Body of pancreas (tissue), 4 donors: ENCODE results near the gene TTK. TPM values are rescaled to one million over a fixed set of nuclear protein-coding genes. Genes with fewer than 3 reads are reported as not detected.

ENCODE experiments used
- ATAC-seq: fragments of 150-250 bp; one replicate; pipeline ENCODE4 v1.9.1; 2016
- DNase-seq, 4 donors: peaks; one replicate each; pipeline ENCODE4 v3.0.0-alpha.2; 2019
- H3K27ac ChIP-seq, 4 donors: fragments of 200-600 bp; sonication (generic); 1 replicate in 3 of 4; 2 replicates in 1 of 4; pipeline versions ENCODE4 v1.5.1 to v1.6.1; 2016 to 2019; ENCODE audit warnings: mild to moderate bottlenecking in 1 of 4, mixed read lengths in 1 of 4, moderate library complexity in 1 of 4
- H3K27me3 ChIP-seq, 2 donors: fragments of 200-600 bp; sonication (generic); one replicate each; pipeline ENCODE4 v1.6.0; 2016; ENCODE audit warnings: mild to moderate bottlenecking in 1 of 2
- H3K36me3 ChIP-seq, 2 donors: fragments of 200-600 bp; sonication (generic); replicated peaks in 1 of 2; 2 replicates each; pipeline ENCODE4 v1.5.1; 2016; ENCODE audit warnings: low read depth in 2 of 2; ENCODE audit not compliant: insufficient read depth in 1 of 2
- H3K4me1 ChIP-seq: fragments of 200-600 bp; sonication (generic); one replicate; pipeline ENCODE4 v1.6.0; 2016
- H3K4me3 ChIP-seq, 2 donors: fragments of 200-600 bp; sonication (generic); 1 replicate in 1 of 2; 2 replicates in 1 of 2; pipeline ENCODE4 v1.5.1; 2016 to 2019
- H3K9me3 ChIP-seq, 3 donors: fragments of 200-600 bp; sonication (generic); 1 replicate in 2 of 3; 2 replicates in 1 of 3; pipeline ENCODE4 v1.5.1; 2016
- POLR2A ChIP-seq, 3 donors: fragments of 450-650 bp; IDR thresholded peaks; one replicate each; pipeline ENCODE4 v1.6.1; 2016; ENCODE audit warnings: antibody characterized with exemption in 3 of 3, mild to moderate bottlenecking in 2 of 3
- WGBS, 2 donors: methylation state at CpG; one replicate each; pipeline ENCODE4 v1.1.5; 2017; 5-methylcytosine and 5-hydroxymethylcytosine counted together
- intact Hi-C: fragments of 100-400 bp; cut with DNase I; formaldehyde crosslinking; loops from one replicate; pipeline ENCODE4 v1.15.1; 2023
- total RNA-seq, 2 donors: library from RNA; depleted of rRNA; stranded (reverse); fragments of >200 nt; gene quantifications; one replicate each; pipeline ENCODE4 v1.1.0, GENCODE V29; 2016
- TF ChIP-seq, protein P1 (sequence below), 7 experiments: fragments of 450-650 bp in 4 of 7; fragments of 200-600 bp in 3 of 7; sonication (generic) in 3 of 7; IDR thresholded peaks; one replicate each; pipeline ENCODE4 v1.5.1; 2016 to 2019; ENCODE audit warnings: antibody characterized with exemption in 7 of 7

TTK gene
- total RNA-seq, 2 donors from 2014 or later, result 0.33 TPM; not detected in 1

DNA sequence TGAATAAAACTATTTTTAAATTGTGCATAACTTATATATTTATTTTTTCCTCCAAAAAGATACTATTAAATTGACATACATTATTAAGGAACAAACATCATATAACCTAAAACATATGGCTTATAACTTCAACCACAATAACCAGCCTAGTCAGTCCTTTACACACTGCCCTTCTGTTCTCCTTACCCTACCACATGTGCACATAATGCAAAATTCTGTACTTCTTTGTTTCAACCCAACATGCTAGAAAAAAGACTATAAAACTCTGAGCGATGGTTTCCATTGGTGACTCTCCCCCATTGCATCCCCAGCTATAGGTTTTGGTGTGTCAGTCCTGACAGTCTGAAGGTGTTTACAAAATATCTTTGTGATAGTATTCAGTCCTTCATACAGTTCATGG lies 14.8 kb upstream of the TTK start:
- H3K4me3 ChIP-seq, result no peak overlapping the region
- no peak overlapping the region for H3K27ac ChIP-seq
- intact Hi-C loops, result no loop called here
- no peaks in the 10 kb centered on the region for H3K9me3 ChIP-seq
- H3K36me3 ChIP-seq, result no peaks in the 10 kb centered on the region
- no peak for ATAC-seq
- TF ChIP-seq, protein P1, sequence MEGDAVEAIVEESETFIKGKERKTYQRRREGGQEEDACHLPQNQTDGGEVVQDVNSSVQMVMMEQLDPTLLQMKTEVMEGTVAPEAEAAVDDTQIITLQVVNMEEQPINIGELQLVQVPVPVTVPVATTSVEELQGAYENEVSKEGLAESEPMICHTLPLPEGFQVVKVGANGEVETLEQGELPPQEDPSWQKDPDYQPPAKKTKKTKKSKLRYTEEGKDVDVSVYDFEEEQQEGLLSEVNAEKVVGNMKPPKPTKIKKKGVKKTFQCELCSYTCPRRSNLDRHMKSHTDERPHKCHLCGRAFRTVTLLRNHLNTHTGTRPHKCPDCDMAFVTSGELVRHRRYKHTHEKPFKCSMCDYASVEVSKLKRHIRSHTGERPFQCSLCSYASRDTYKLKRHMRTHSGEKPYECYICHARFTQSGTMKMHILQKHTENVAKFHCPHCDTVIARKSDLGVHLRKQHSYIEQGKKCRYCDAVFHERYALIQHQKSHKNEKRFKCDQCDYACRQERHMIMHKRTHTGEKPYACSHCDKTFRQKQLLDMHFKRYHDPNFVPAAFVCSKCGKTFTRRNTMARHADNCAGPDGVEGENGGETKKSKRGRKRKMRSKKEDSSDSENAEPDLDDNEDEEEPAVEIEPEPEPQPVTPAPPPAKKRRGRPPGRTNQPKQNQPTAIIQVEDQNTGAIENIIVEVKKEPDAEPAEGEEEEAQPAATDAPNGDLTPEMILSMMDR (IDR thresholded peaks at IDR 0.05), result no peak
- TF ChIP-seq POLR2A (IDR thresholded peaks at IDR 0.05), result no peak
- DNase-seq, result no peak
- H3K27me3 ChIP-seq, result no peaks in the 10 kb centered on the region
- 82 to 97% methylated on average over 1 of the region's 1 CpG for WGBS, 2 donors
- no peaks in the 10 kb centered on the region for H3K4me1 ChIP-seq

DNA sequence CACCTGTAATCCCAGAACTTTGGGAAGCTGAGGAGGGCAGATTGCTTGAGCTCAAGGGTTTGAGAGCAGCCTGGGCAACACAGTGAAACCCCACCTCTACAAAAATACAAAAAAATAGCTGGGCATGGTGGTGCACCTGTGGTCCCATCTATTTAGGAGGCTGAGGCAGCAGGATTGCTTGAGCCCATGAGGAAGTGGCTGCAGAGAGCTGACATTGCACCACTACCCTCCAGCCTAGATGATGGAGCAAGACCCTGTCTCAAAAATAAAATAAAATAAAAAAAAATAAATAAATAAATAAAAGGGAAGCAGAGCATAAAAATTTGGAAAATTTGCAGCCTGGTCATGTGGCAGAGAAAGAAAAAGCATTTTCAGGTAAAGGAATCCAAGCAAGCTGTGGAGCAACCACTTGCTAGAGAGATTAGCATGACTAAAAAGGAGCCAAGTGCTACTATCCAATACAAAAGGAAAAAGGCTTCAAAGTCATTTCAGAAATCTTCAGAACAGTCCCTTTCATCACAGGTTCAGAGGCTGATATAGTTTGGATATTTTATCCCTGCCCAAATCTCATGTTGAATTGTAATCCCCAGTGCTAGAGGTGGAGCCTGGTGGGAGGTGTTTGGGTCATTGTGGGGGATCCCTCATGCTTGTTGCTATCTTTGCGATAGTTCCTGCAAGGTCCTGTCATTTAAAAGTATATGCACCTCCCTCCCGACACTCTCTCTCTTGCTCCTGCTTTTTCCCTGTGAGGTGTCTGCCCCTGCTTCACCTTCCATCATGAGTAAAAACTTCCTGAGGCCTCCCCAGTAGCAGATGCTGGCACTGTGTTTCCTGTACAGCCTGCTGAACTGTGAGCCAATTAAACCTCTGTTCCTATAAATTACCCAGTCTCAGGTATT lies 11.2 kb upstream of the TTK start:
- Histone ChIP-seq H3K27ac (no peak overlapping the region), H3K4me3 (no peak overlapping the region), H3K4me1 (no peaks in the 10 kb centered on the region), H3K27me3 (no peaks in the 10 kb centered on the region), H3K9me3 (no peaks in the 10 kb centered on the region), H3K36me3 (no peaks in the 10 kb centered on the region)
- intact Hi-C loops, result no loop called here
- TF ChIP-seq, protein P1 (IDR thresholded peaks at IDR 0.05), result no peak
- TF ChIP-seq POLR2A (IDR thresholded peaks at IDR 0.05), result no peak
- ATAC-seq (no peak), DNase-seq (no peak)
- WGBS, 2 donors, result 61 to 69% methylated on average over 2 of the region's 2 CpGs

DNA sequence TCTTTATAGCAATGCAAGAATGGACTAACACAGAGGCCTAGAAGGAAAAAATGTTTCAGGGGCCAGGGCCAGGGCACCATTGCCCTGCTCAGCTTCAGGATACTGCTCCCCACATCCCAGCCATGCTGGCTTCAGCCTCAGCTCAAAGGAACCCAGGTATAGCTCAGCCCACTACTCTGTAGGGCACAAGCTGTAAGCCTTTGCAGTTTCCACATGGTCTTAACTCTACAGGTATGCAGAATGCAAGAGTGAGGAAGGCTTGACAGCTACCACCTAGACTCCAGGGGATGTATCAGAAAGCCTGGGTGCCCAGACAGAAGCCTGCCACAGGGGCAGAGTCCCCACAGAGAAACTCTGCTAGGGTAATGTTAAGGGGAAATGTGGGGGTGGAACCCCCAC lies 10.5 kb upstream of the TTK start:
- Histone ChIP-seq H3K4me1 (no peaks in the 10 kb centered on the region), H3K27me3 (no peaks in the 10 kb centered on the region), H3K27ac (no peak overlapping the region), H3K9me3 (no peaks in the 10 kb centered on the region), H3K4me3 (no peak overlapping the region), H3K36me3 (no peaks in the 10 kb centered on the region)
- intact Hi-C loops, result no loop called here
- ATAC-seq, result no peak
- no peak for TF ChIP-seq POLR2A (IDR thresholded peaks at IDR 0.05)
- TF ChIP-seq, protein P1 (IDR thresholded peaks at IDR 0.05), result no peak
- DNase-seq, result no peak

DNA sequence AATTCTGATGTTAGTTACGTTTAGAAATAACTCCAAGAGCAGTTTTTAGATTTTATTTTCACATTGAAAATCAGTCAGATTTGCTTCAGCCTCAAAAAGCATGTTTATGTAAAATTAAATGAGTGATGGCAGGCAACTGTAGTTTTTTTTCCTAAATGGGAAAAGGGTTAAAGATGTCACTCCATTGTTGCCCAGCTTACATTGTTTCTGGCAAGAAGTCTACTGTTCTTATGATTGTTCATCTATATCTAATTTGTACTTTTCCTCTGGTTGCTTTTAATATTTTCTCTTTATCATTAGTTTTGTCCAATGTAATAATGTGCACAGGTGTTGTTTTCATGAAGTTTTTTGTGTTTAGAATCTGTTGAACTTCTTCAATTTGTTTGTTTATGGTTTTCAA lies 6.7 kb upstream of the TTK start:
- no peak for ATAC-seq
- intact Hi-C loops, result no loop called here
- no peak overlapping the region for H3K4me3 ChIP-seq
- TF ChIP-seq, protein P1 (IDR thresholded peaks at IDR 0.05), result no peak
- no peaks in the 10 kb centered on the region for H3K36me3 ChIP-seq
- no peaks in the 10 kb centered on the region for H3K9me3 ChIP-seq
- H3K4me1 ChIP-seq, result no peaks in the 10 kb centered on the region
- WGBS, 2 donors, result 31 to 43% methylated on average over 1 of the region's 1 CpG
- no peak for DNase-seq
- H3K27ac ChIP-seq, result no peak overlapping the region
- H3K27me3 ChIP-seq, result no peaks in the 10 kb centered on the region

DNA sequence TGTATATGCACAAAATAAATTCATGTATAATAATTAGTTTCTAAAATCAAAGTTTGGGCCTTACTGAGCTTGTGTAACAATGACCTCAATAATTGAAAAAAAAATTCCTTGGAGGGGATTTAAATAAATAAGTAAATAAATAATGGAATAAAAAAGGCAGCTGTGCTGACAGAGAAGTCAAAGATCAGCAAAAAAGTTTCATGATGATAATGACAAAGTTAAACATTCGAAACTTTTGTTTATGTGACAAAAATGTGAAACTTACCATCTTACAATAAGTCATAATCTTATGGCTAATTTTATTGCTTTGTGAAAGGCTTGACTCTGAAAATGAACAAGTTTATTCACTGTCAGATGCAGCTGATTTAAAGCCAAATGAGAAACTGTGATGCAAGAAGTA lies 3.1 kb upstream of the TTK start:
- 57 to 60% methylated on average over 1 of the region's 1 CpG for WGBS, 2 donors
- no peak for ATAC-seq
- intact Hi-C loops, result no loop called here
- Histone ChIP-seq H3K27me3 (no peaks in the 10 kb centered on the region), H3K4me1 (peaks cover 15% of the 10 kb centered on the region), H3K9me3 (no peaks in the 10 kb centered on the region), H3K27ac (no peak overlapping the region), H3K4me3 (no peak overlapping the region), H3K36me3 (no peaks in the 10 kb centered on the region)
- TF ChIP-seq POLR2A (IDR thresholded peaks at IDR 0.05), result no peak
- no peak for DNase-seq
